GM12892 (cell line): Measurements from ENCODE around the gene SKA2.

Experiments used
- DNase-seq: peaks from one replicate; pipeline ENCODE4 v3.0.0; 2011; ENCODE audit not compliant: insufficient read length
- FAIRE-seq: peaks from 2 replicates; lab custom pipeline; 2011; peaks lifted over from hg19 to GRCh38; lab: Jason Lieb, UNC
- POLR2A ChIP-seq: IDR thresholded peaks from 2 replicates; pipeline ENCODE4 v1.6.1; 2011; ENCODE audit warnings: low read depth, low read length, control low read depth
- POLR2AphosphoS5 ChIP-seq: IDR thresholded peaks from 2 replicates; pipeline ENCODE4 v1.6.1; 2011; ENCODE audit warnings: low read depth, low read length, control low read depth
- TAF1 ChIP-seq: IDR thresholded peaks from 2 replicates; pipeline ENCODE4 v1.6.1; 2011; ENCODE audit warnings: low read depth, mild to moderate bottlenecking, control low read depth, low read length, borderline replicate concordance

SKA2 gene

DNA sequence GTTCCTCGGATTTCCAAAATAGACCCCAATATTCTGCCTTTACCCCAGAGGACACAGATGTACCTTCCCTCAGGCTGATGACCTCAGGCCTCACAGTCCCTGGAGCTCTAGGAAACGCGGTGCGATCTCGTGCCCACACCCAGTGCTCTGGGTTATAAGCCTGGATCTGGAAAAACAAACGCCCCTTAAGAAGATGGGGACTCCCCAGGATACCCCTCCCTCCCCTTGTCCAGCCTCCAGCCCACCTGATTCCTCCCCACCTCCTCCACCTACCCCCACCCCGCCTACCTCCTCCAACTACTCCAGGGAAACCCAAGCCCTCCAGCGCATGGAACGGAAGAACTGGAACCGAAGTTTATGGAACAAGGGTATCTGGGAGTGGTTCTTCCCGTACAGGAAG, 19.7 kb upstream of the SKA2 start:
- TF ChIP-seq POLR2A (no peak), POLR2AphosphoS5 (no peak), TAF1 (no peak)
- FAIRE-seq (no peak), DNase-seq (no peak)

DNA sequence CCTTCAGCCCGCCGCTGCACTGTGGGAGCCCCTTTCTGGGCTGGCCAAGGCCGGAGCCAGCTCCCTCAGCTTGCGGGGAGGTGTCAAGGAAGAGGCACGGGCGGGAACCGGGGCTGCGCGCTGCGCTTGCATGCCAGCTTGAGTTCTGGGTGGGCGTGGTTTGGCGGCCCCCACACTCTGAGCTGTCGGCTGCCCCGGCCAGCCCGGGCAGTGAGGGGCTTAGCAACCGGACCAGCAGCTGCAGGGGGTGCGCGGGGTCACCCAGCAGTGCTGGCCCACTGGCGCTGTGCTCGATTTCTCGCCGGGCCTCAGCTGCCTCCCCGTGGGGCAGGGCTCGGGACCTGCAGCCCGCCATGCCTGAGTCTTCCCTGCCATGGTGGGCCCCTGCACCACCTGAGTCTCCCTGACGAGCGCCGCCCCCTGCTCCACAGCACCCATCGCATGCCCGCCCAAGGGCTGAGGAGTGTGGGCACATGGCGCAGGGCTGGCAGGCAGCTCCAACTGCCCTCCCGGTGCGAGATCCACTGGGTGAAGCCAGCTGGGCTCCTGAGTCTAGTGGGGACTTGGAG, 17.5 kb upstream of the SKA2 start:
- no peak for TF ChIP-seq TAF1
- TF ChIP-seq POLR2A = no peak
- no peak for TF ChIP-seq POLR2AphosphoS5
- DNase-seq (no peak), FAIRE-seq (no peak)

DNA sequence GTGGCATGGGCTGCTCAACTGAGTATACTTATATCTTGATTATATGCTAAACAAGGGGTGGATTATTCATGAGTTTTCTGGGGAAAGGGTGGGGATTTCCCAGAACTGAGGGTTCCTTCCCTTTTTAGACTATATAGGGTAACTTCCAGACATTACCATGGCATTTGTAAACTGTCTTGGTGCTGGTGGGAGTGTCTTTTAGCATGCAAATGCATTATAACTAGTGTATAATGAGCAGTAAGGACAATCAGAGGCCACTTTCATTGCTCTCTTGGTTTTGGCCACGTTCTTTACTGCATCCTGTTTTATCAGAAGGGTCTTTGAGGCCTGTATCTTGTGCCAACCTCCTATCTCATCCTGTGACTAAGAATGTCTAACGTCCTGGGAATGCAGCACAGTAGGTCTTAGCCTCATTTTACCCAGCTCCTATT, 12.6 kb upstream of the SKA2 start:
- DNase-seq (no peak), FAIRE-seq (no peak)
- no peak for TF ChIP-seq TAF1
- TF ChIP-seq POLR2AphosphoS5 = no peak
- no peak for TF ChIP-seq POLR2A

DNA sequence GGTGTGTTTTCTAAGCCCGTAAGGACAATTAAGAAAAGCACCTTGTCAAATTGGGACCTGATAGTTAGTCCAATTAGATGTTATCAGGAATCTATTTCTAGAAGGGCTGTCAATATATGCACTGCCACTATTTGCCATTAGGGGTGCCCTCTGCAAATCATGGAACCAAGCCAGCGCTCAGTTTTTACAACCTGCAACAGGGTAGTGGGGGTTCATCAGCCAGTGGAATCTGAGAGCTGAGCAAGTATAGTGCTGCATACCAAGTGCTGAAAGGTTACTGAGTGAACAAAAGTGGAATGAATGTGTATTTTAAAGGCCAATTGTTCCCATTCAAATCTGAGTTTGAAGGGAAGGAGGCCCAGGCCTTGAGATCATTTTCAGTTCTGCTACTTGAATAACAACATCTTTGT, 11.0 kb upstream of the SKA2 start:
- DNase-seq = no peak
- peak; percentile 77 for FAIRE-seq
- TF ChIP-seq POLR2A = no peak
- no peak for TF ChIP-seq TAF1
- TF ChIP-seq POLR2AphosphoS5 = 0 out of 2 replicates have a peak, but pooled peaks have one; percentile 46

DNA sequence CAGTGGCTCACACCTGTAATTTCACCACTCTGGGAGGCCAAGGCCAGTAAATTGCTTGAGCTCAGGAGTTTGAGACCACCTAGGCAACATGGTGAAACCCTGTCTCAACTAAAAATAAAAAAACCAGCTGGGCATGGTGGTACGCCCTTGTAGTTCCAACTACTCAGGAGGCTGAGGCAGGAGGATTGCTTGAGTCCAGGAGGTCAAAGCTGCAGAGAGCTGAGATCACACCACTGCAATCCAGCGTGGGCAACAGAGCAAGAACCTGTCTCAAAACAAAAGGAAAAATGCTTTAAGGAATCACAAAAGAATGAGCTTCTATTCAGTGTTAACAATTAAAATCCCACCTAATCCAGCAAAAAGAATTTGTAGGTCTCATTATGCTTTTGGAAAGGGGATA, 6.5 kb upstream of the SKA2 start:
- TF ChIP-seq TAF1 (no peak), POLR2AphosphoS5 (no peak), POLR2A (no peak)
- DNase-seq (no peak), FAIRE-seq (no peak)

DNA sequence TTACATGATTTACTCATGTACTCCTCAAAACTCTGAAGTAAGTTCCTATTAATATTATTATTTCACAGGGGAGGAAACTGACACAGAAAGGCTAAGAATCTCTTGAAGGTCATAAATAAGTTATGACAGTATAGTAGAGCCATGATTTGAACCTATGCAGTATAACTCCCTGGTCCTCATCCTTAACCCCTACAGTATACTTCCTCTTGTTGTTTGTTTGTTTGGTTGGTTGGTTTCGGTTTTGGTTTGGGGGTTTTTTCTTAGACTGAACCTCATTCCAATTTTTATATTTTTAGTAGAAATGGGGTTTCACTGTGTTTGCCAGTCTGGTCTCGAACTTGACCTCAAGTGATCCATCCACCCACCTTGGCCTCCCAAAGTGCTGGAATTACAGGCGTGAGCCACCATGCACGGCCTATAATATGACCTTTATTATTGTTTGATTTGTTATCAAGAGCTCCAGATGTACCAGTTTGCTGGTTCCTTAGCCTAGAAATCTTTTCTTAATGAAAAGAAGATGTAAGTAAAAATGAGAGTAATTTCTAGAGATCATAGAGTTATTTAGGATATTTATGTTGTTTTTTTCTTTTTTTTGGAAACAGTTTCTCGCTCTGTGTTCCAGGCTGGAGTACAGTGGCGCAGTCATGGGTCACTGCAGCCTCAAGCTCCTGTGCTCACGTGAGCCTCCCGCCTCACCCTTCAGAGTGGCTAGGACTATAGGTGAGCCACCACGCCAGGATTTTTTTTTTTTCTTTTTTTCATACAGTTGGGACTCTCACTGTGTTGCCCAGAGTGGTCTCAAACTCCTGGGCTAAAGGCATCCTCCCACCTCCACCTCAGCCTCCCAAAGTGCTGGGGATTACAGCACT, 5.4 kb upstream of the SKA2 start:
- DNase-seq = no peak
- TF ChIP-seq POLR2AphosphoS5 (no peak), TAF1 (no peak), POLR2A (no peak)
- peak; percentile 57 for FAIRE-seq

DNA sequence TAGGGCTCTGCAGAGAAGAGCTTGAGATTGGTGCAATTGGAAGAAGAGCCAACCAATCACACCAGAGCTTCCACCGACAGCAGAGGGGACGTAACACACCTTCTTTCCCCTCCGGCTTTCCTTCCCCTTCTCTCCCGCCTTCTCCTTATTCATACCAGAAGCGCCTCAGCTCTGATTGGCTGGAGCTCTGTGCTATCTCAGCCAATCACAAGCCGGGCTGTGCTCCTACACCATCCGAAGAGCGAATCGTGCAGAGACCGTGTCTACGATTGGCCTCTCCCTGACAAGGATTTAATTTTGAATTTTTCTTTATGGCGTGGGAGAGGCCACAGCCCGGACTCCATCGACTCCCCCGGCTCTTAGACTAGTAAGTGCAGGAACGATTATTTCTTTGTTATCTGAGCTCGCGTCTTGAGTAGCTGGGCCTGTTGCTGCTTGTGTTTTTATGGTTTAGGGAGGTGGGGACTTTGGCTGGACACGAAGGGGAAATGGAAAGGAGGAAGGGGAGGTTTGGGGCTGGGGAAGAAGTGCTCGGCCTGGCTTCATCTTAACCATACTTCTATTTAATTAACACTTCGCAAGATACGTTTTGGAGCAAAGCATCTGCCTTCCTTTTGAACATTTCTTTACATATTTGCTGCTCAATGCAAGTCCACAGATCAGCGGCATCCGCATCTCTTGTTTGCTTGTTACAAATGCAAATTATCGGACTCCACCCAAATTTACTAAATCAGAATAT, 622 bp upstream of the SKA2 start, which contains the start of gene PRR11:
Gene PRR11, plus strand, starts transcription at position 308 of the 739 bp plus-strand sequence. CDS start 14,007 bp downstream, outside the sequence.
- TF ChIP-seq POLR2AphosphoS5 (no peak), TAF1 (no peak), POLR2A (no peak; the same call in 1 of the 2 replicates)
- peak; percentile 62 for DNase-seq
- FAIRE-seq = no peak

DNA sequence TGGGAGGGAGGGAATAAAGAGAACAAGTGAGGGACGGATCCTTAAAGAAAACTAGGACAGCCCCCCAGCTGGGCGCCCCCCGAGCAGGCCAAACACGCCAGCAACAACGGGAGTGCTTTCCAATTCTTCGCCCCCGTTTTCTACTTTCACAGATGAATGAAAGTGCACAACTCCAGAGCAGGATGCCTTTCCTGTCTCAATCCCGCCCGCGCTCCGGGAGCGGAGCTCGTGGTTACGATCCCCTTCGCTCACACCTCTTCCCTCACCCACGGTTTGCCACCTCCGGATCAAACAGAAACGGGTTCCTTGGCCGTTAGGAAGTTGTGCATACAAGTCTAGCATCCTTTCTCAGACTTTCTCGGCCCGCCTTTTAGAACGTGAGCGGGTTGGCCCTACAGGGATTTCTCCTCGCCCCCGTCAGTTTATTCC, 680 bp downstream of the SKA2 start:
- peak; percentile 36 for FAIRE-seq
- no peak for DNase-seq
- TF ChIP-seq TAF1 (no peak), POLR2A (no peak), POLR2AphosphoS5 (no peak; the same call in 1 of the 2 replicates)

DNA sequence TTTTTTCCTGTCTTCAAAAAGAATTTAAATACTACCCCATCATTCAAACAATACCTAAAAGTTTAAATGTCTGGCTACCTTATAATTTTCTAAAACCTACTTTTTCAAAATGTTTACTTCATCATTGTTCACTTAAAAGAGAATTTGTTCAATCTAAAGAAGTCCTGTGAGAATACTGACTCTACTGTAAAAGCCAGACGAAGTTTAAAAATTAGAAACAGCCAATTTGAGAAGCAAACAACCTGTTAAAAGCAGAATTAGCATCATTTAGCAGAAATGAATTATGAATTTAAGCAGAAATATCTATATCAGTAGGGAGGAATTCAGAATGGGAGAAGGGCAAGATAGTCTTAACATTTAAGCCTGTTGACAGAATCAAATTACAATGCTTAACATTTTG, 2.1 kb downstream of the SKA2 start:
- no peak for DNase-seq
- FAIRE-seq = no peak
- TF ChIP-seq POLR2AphosphoS5 (no peak), TAF1 (no peak), POLR2A (no peak)

DNA sequence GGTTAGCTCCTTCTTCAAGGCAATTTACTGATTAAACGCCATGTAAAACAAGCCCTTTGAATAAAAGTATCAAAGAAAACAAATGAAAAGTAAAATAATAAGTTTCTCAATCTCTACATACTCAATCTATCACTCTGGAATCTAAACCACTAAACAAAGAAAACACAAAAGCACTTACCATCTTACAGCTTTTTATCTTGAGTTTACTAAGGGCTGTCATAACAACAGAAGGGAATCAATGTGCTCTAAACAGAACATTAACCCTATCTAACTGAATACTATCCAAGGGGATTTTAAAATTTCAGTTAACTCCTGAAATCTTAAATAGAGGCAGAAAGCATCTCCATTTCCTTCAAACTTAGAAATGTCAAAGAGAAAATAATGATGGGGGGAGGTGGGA, 3.4 kb downstream of the SKA2 start:
- FAIRE-seq = no peak
- TF ChIP-seq TAF1 (no peak), POLR2A (no peak), POLR2AphosphoS5 (no peak)
- DNase-seq = no peak

DNA sequence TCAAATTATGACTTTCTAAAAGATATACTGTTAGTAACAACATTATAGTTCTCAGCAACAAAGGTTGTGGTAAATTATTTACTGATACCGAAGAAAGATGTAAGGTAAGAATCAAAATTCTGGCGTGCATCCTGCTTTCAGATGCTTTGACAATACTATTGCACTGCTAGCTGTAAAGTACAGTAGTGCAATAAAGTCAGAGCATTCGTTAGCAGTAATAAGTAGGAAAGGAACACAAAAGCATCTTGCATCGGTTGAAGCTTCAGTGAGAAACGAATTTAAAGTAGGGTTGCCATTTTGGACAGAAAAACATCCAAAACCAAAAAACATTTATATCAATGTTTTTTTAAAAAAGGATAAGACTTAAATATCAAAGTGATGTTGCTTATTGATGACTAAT, 4.0 kb downstream of the SKA2 start:
- TF ChIP-seq TAF1 (no peak), POLR2A (no peak), POLR2AphosphoS5 (no peak)
- DNase-seq (no peak), FAIRE-seq (no peak)
